Osteoblast (primary cell): ENCODE data around the gene NFKBIL1. TPM values are rescaled to one million over a fixed set of nuclear protein-coding genes. Genes with fewer than 3 reads are reported as not detected.
A peak's percentile ranks its signal among the peaks of the same experiment; 100 is the strongest.

Source experiments
- DNase-seq: peaks from one replicate; pipeline ENCODE4 v3.0.0; 2011; ENCODE audit warnings: low spot score, mixed read lengths; ENCODE audit not compliant: insufficient read length; ENCODE audit errors: missing footprints
- H2AFZ ChIP-seq: 2 replicates; pipeline ENCODE4 v1.6.0; 2011; ENCODE audit warnings: mild to moderate bottlenecking, low read length
- H3K27ac ChIP-seq: 2 replicates; pipeline ENCODE4 v1.5.1; 2011; ENCODE audit warnings: mild to moderate bottlenecking, low read depth, low read length, moderate library complexity
- H3K27me3 ChIP-seq: 2 replicates; pipeline ENCODE4 v1.6.0; 2012; ENCODE audit warnings: mild to moderate bottlenecking, control low read depth, inconsistent platforms, low read length, moderate library complexity; ENCODE audit not compliant: insufficient read depth
- H3K36me3 ChIP-seq: 2 replicates; pipeline ENCODE4 v1.5.1; 2011; ENCODE audit warnings: mild to moderate bottlenecking, low read length, control low read depth, moderate library complexity; ENCODE audit not compliant: insufficient read depth
- H3K4me1 ChIP-seq: 2 replicates; pipeline ENCODE4 v1.5.1; 2011; ENCODE audit warnings: mild to moderate bottlenecking, low read length, control low read depth, moderate library complexity; ENCODE audit not compliant: insufficient read depth
- H3K4me2 ChIP-seq: 2 replicates; pipeline ENCODE4 v1.6.0; 2011; ENCODE audit warnings: mild to moderate bottlenecking, low read length; ENCODE audit not compliant: insufficient read depth
- H3K4me3 ChIP-seq: fragments of 200-600 bp; sonication (generic); 3 replicates; pipeline ENCODE4 v1.5.1; 2012; ENCODE audit warnings: mild to moderate bottlenecking, low read length, inconsistent platforms; ENCODE audit not compliant: insufficient read depth
- H3K79me2 ChIP-seq: 2 replicates; pipeline ENCODE4 v1.6.0; 2012; ENCODE audit warnings: mild to moderate bottlenecking, low read length, control low read depth, inconsistent platforms; ENCODE audit not compliant: insufficient read depth
- H3K9me3 ChIP-seq: 2 replicates; pipeline ENCODE4 v1.5.1; 2011; ENCODE audit warnings: low read depth, low read length, control low read depth
- H4K20me1 ChIP-seq: 2 replicates; pipeline ENCODE4 v1.6.0; 2012; ENCODE audit warnings: mild to moderate bottlenecking, low read length, control low read depth; ENCODE audit not compliant: insufficient read depth
- CTCF ChIP-seq: IDR thresholded peaks from 2 replicates; pipeline ENCODE4 v1.5.1; 2011; ENCODE audit warnings: mild to moderate bottlenecking, low read depth, low read length, moderate library complexity; ENCODE audit errors: extremely low read depth
- total RNA-seq: library from RNA; depleted of rRNA; stranded (reverse); fragments of >200 nt; gene quantifications from 2 replicates; pipeline ENCODE4 v1.2.3, GENCODE V29; 2012

The NFKBIL1 gene
- total RNA-seq, 1 donor, result 56.8 TPM

DNA sequence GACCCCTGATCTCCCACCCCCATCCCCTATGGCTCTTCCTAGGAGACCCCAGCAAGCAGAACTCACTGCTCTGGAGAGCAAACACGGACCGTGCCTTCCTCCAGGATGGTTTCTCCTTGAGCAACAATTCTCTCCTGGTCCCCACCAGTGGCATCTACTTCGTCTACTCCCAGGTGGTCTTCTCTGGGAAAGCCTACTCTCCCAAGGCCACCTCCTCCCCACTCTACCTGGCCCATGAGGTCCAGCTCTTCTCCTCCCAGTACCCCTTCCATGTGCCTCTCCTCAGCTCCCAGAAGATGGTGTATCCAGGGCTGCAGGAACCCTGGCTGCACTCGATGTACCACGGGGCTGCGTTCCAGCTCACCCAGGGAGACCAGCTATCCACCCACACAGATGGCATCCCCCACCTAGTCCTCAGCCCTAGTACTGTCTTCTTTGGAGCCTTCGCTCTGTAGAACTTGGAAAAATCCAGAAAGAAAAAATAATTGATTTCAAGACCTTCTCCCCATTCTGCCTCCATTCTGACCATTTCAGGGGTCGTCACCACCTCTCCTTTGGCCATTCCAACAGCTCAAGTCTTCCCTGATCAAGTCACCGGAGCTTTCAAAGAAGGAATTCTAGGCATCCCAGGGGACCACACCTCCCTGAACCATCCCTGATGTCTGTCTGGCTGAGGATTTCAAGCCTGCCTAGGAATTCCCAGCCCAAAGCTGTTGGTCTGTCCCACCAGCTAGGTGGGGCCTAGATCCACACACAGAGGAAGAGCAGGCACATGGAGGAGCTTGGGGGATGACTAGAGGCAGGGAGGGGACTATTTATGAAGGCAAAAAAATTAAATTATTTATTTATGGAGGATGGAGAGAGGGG is 26.1 kb downstream of the NFKBIL1 start:
- Histone ChIP-seq H3K79me2 (no peaks in the 10 kb centered on the region), H3K4me1 (peaks cover 2% of the 10 kb centered on the region), H2AFZ (no peak overlapping the region), H3K4me2 (no peak overlapping the region), H3K27me3 (no peaks in the 10 kb centered on the region), H3K27ac (no peak overlapping the region), H3K36me3 (no peaks in the 10 kb centered on the region), H3K9me3 (no peaks in the 10 kb centered on the region), H4K20me1 (no peaks in the 10 kb centered on the region), H3K4me3 (no peak overlapping the region)
- DNase-seq, result peak; percentile 13
- no peak for TF ChIP-seq CTCF

- H3K4me3 ChIP-seq, result no peak overlapping the region
- H3K4me1 ChIP-seq, result peaks cover 2% of the 10 kb centered on the region
- no peak for TF ChIP-seq CTCF
- no peak overlapping the region for H3K27ac ChIP-seq
- H3K9me3 ChIP-seq, result no peaks in the 10 kb centered on the region
- no peaks in the 10 kb centered on the region for H4K20me1 ChIP-seq
- DNase-seq, result peak; percentile 80
- no peak overlapping the region for H3K4me2 ChIP-seq
- H2AFZ ChIP-seq, result no peak overlapping the region
- H3K36me3 ChIP-seq, result no peaks in the 10 kb centered on the region
- H3K79me2 ChIP-seq, result no peaks in the 10 kb centered on the region
- H3K27me3 ChIP-seq, result no peaks in the 10 kb centered on the region
Measured at GRCh38 chr6:31574106-31575061, 27.0 kb downstream of the NFKBIL1 start.

DNA sequence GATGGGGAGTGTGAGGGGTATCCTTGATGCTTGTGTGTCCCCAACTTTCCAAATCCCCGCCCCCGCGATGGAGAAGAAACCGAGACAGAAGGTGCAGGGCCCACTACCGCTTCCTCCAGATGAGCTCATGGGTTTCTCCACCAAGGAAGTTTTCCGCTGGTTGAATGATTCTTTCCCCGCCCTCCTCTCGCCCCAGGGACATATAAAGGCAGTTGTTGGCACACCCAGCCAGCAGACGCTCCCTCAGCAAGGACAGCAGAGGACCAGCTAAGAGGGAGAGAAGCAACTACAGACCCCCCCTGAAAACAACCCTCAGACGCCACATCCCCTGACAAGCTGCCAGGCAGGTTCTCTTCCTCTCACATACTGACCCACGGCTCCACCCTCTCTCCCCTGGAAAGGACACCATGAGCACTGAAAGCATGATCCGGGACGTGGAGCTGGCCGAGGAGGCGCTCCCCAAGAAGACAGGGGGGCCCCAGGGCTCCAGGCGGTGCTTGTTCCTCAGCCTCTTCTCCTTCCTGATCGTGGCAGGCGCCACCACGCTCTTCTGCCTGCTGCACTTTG is 28.0 kb downstream of the NFKBIL1 start, which contains the start of gene TNF:
Gene TNF (plus strand): TSS at position 231 of the 567 bp plus-strand sequence. CDS start 177 bp downstream, at position 408.
- no peaks in the 10 kb centered on the region for H3K9me3 ChIP-seq
- TF ChIP-seq CTCF, result no peak
- H3K4me3 ChIP-seq, result peak within 1 kb of the TSS; percentile 23
- no peaks in the 10 kb centered on the region for H3K79me2 ChIP-seq
- no peaks in the 10 kb centered on the region for H3K36me3 ChIP-seq
- no peak within 1 kb of the TSS for H3K27ac ChIP-seq
- peaks cover 3% of the 10 kb centered on the region for H3K4me1 ChIP-seq
- no peaks in the 10 kb centered on the region for H4K20me1 ChIP-seq
- peak within 1 kb of the TSS; percentile 7 for H2AFZ ChIP-seq
- no peaks in the 10 kb centered on the region for H3K27me3 ChIP-seq
- peak within 1 kb of the TSS; percentile 30 for H3K4me2 ChIP-seq
- DNase-seq, result peak; percentile 92
